Measurements from ENCODE around the gene ZHX3.
"Not testable (repeated sequence)": the region's sequence is repeated elsewhere in the genome, so short reads cannot be mapped to it uniquely, and the experiment has no call there.

The ZHX3 gene

DNA sequence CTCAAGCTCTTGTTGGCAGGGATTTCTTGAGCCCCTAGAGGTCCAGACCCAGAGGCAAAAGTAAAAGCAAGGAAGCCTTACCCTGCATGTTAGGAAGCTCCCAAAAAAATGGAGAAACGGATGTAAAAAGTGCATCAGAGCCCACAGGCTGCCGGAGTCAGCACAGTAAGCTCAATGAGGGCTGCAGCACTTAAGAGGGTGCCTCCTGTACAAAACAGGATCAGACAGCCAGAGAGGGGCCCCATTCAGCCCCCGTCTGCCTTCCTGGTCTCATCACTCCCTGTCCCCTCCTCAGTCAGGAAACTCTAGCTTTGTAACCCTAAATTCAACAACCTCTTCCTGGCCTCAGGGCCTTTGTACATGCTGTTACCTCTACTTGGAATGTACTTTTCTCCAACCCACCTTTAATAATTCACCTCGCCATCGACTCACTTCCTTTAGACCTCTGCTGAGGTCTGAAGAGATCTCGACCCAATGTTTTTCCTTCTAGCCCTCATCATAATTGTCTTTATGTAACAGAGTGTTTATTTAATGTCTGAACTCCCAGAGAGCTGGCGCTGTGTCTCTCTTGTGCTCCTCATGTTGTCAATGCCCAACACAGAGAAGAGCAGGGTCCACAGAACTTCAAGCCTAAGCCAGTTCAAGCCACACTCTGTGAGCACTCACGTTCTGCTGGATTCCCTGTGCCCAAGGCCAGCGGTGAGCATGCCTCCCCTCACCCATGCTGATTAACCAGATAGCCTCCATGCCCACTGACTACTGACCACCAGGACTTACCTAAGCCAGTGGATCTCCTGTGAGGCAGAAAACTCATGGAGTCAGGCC lies 183.0 kb downstream of the ZHX3 start:
- no peaks in the 10 kb centered on the region for H3K9me3 ChIP-seq
- H3K36me3 ChIP-seq, result no peaks in the 10 kb centered on the region
- TF ChIP-seq, protein P1, sequence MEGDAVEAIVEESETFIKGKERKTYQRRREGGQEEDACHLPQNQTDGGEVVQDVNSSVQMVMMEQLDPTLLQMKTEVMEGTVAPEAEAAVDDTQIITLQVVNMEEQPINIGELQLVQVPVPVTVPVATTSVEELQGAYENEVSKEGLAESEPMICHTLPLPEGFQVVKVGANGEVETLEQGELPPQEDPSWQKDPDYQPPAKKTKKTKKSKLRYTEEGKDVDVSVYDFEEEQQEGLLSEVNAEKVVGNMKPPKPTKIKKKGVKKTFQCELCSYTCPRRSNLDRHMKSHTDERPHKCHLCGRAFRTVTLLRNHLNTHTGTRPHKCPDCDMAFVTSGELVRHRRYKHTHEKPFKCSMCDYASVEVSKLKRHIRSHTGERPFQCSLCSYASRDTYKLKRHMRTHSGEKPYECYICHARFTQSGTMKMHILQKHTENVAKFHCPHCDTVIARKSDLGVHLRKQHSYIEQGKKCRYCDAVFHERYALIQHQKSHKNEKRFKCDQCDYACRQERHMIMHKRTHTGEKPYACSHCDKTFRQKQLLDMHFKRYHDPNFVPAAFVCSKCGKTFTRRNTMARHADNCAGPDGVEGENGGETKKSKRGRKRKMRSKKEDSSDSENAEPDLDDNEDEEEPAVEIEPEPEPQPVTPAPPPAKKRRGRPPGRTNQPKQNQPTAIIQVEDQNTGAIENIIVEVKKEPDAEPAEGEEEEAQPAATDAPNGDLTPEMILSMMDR (IDR thresholded peaks at IDR 0.05), result no peak
- H3K4me3 ChIP-seq (ENCODE audit: low read depth in 1 of 2, low read length in 1 of 2), result no peak overlapping the region
- no peak overlapping the region for H3K27ac ChIP-seq
- H3K27me3 ChIP-seq, result peaks cover 77% of the 10 kb centered on the region
- peaks cover 5 to 12% of the 10 kb centered on the region in 2 experiments for H3K4me1 ChIP-seq (ENCODE audit: control insufficient read depth in 1 of 2, insufficient read depth in 1 of 2, low read depth in 1 of 2, low read length in 1 of 2)

DNA sequence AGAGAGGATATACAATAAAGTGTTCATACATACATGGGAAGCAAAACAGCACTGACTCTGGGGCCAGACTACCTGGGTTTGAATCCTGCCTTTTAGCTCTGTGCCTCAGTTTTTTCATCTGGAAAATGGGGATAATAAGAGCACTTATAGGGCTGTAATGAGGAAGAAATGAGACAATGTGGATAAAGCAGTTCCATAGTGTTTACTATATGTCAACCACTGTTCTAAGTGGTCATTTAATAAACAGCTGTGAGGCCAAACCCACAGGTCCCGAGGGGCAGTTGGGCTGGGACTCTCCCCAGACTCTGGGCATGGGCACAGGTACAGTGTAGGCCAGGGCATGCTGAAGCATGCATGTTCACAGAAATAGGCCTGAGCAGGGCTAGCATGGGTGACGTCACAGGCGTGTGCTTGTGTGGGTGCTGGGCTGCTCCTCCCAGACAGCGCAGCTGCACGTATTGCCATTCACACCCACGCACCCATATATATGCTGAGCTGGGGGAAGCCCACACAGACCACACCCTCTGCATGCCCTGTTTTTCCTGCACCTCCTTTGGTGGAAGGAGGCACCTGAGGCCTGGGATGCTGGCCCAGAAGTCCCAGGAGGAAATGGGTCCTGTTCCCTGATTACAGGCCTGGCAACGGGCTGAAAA lies 183.7 kb downstream of the ZHX3 start:
- Histone ChIP-seq H3K36me3 (no peaks in the 10 kb centered on the region), H3K27me3 (peaks cover 70% of the 10 kb centered on the region), H3K4me1 (ENCODE audit: control insufficient read depth in 1 of 2, insufficient read depth in 1 of 2, low read depth in 1 of 2, low read length in 1 of 2) (peaks cover 5 to 12% of the 10 kb centered on the region in 2 experiments), H3K4me3 (ENCODE audit: low read depth in 1 of 2, low read length in 1 of 2) (no peak overlapping the region), H3K27ac (no peak overlapping the region), H3K9me3 (no peaks in the 10 kb centered on the region)
- TF ChIP-seq, protein P1 (IDR thresholded peaks at IDR 0.05), result no peak

DNA sequence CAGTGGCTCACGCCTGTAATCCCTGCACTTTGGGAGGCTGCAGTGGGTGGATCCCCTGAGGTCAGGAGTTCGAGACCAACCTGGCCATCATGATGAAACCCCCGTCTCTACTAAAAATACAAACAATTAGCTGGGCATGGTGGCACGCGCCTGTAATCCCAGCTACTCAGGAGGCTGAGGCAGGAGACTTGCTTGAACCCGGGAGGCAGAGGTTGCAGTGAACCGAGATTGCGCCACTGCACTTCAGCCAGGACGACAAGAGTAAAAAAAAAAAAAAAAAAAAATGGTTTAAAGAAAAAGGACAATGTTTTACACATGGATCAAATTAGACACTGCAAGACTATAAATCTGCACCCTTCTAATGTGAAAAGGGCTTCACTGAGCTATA lies 185.1 kb downstream of the ZHX3 start:
- H3K4me1 ChIP-seq (ENCODE audit: control insufficient read depth in 1 of 2, insufficient read depth in 1 of 2, low read depth in 1 of 2, low read length in 1 of 2); H3K9me3 ChIP-seq; H3K4me3 ChIP-seq (ENCODE audit: low read depth in 1 of 2, low read length in 1 of 2); H3K27ac ChIP-seq; H3K36me3 ChIP-seq: not testable (repeated sequence)
- peaks cover 55% of the 10 kb centered on the region for H3K27me3 ChIP-seq

DNA sequence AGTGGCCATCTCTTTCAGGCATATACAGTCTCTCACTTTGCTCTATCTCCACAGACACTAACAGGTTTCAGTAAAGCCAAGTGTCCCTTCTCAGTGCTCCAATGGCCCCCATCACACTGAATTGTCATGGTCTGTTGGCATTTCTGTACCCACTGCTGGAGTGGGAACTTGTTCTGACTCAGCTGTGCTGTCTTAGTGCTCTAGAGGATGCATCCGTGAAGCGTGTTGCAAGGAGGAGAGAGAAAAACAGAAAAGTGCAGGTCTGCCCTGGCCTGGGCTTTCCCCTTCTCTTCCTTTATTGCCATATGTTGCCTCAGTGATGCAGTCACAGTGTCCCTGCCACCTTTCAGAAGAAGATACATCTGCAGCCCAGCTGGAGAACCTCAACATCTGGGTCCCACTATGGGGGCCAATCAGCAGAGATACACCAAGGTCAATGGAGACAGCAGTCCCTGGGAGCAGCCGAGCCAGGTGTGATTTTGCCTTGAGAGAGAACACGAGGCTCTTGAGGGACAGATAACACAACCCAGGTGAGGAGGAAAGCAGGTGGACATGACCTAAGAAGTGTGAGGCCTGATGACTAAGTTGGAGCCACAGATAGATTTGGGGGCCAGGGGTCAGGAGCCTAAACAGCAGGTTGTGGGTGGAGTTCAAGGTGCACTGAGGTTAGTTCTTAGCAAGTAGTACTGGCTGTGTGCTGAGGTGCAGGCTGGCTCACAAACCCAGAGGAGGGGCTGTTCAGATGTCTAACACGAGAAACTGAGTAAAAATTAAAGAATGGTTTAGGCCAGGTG lies 185.7 kb downstream of the ZHX3 start:
- Histone ChIP-seq H3K4me3 (ENCODE audit: low read depth in 1 of 2, low read length in 1 of 2) (no peak overlapping the region), H3K27ac (no peak overlapping the region), H3K4me1 (ENCODE audit: control insufficient read depth in 1 of 2, insufficient read depth in 1 of 2, low read depth in 1 of 2, low read length in 1 of 2) (peaks cover 4 to 5% of the 10 kb centered on the region in 2 experiments), H3K27me3 (peaks cover 49% of the 10 kb centered on the region), H3K36me3 (no peaks in the 10 kb centered on the region), H3K9me3 (no peaks in the 10 kb centered on the region)
- TF ChIP-seq, protein P1 (IDR thresholded peaks at IDR 0.05), result no peak

Data from neutrophil (primary cell).